Lower lobe of right lung (tissue), 2 donors: ENCODE measurements around the gene YIPF1. TPM values are rescaled to one million over a fixed set of nuclear protein-coding genes. Genes with fewer than 3 reads are reported as not detected.
A peak's percentile ranks its signal among the peaks of the same experiment; 100 is the strongest.

Experiments used
- ATAC-seq, 2 donors: fragments of 200-7000 bp; cut with Tn5 transposase; one replicate each; pipeline ENCODE4 v1.9.1; 2020 to 2022; ENCODE audit warnings: mild to moderate bottlenecking in 2 of 2, moderate library complexity in 2 of 2
- DNase-seq: peaks from one replicate; pipeline ENCODE4 v3.0.0-alpha.2; 2020
- H3K27ac ChIP-seq: fragments of 200-600 bp; one replicate; pipeline ENCODE4 v1.8.0; 2022
- H3K27me3 ChIP-seq: fragments of 200-600 bp; one replicate; pipeline ENCODE4 v1.8.0; 2022; ENCODE audit warnings: low read depth
- H3K36me3 ChIP-seq: fragments of 200-600 bp; one replicate; pipeline ENCODE4 v1.8.0; 2022; ENCODE audit warnings: mild to moderate bottlenecking
- H3K4me1 ChIP-seq: fragments of 200-600 bp; one replicate; pipeline ENCODE4 v1.8.0; 2022
- H3K4me3 ChIP-seq: fragments of 200-600 bp; one replicate; pipeline ENCODE4 v1.8.0; 2022; ENCODE audit warnings: mild to moderate bottlenecking
- H3K9me3 ChIP-seq: fragments of 200-600 bp; one replicate; pipeline ENCODE4 v1.8.0; 2022
- intact Hi-C: fragments of 100-400 bp; cut with DNase I; formaldehyde crosslinking; loops from one replicate; pipeline ENCODE4 v1.11.0; 2022
- long read RNA-seq: library from polyadenylated mRNA; unstranded; transcript quantifications from one replicate; pipeline ENCODE4 v2.0.0, GENCODE V29; 2021
- total RNA-seq: library from RNA; stranded (reverse); fragmentation: NEBNext Ultra II Directional; extraction: Animal tissue kit (Norgen Biotek cat#: 25700); gene quantifications from one replicate; pipeline ENCODE4 v1.2.1, GENCODE V29; 2021
- TF ChIP-seq, protein P1 (sequence below): fragments of 200-600 bp; IDR thresholded peaks from one replicate; pipeline ENCODE4 v1.8.0; 2022; ENCODE audit warnings: antibody characterized with exemption, mild to moderate bottlenecking
- donor health status: DM: no; HTN: yes; CAD: no; lungs with severe emphysema.

Gene YIPF1
- total RNA-seq = 24.5 TPM
- long read RNA-seq, transcript YIPF1-203 (11 exons, 1,602 nt) = major isoform, 17 of 68 reads
- long read RNA-seq, partial matches to known transcripts = 7 of 68 reads
- long read RNA-seq, other reads (novel, unspliced or antisense) = 41 of 68 reads

DNA sequence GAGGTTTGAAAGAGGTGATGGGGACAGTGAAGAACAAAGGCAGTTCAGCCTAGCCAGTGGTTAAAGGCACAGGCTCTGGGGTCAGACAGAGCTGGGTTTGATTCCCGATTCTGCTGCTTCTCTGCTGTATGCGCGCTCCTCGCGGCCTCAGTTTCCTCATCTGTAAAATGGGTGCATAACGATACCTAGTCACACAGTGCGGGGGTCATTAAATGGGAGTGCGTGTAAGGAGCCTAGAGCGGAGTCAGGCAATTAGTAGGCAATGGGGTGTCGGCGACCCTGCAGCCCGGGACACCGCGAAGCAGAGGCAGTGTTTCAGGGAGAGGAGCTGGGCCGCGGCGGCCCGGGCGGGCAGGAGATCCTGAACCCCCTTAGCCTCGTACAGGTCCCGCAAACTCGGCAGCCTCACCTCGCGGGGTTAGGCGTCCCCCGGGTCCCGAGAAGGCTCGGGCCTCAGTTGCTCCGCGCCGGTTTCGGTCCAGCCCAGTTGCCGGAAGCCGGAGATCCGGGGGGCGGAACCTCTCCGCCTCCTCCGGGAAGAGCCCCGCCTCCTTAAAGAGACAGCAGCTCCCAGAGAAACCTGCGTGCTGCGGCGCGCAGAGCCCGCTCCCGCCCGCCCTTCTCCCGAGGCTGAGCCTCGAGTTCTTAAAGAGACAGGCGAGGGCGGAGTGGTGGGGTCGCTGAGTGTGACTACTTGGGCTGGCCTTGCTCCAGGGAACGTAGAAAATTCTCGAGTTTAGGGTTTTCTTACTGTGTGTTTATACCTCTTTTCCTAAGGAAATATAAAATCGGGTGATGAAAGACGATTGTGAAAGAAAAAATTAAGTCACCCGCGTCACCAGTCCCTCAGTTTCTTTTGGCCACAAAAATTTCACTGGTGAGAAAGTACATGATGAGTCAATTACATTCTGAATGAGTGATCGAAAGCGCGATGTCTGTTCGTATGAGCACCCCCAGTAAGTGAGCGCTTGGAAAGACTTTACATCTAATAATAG, at the start of gene YIPF1:
Gene YIPF1 (minus strand): TSS at position 494 of the 995 bp plus-strand sequence. CDS start 860 bp downstream, outside the sequence.
- Histone ChIP-seq H3K36me3 (peaks cover 27% of the 10 kb centered on the region), H3K9me3 (no peaks in the 10 kb centered on the region), H3K27ac (peak within 1 kb of the TSS; percentile 82), H3K27me3 (no peaks in the 10 kb centered on the region), H3K4me1 (peaks cover 26% of the 10 kb centered on the region), H3K4me3 (peak within 1 kb of the TSS; percentile 97)
- peak; percentile 95 for DNase-seq
- intact Hi-C loops = no loop called here
- TF ChIP-seq, protein P1, sequence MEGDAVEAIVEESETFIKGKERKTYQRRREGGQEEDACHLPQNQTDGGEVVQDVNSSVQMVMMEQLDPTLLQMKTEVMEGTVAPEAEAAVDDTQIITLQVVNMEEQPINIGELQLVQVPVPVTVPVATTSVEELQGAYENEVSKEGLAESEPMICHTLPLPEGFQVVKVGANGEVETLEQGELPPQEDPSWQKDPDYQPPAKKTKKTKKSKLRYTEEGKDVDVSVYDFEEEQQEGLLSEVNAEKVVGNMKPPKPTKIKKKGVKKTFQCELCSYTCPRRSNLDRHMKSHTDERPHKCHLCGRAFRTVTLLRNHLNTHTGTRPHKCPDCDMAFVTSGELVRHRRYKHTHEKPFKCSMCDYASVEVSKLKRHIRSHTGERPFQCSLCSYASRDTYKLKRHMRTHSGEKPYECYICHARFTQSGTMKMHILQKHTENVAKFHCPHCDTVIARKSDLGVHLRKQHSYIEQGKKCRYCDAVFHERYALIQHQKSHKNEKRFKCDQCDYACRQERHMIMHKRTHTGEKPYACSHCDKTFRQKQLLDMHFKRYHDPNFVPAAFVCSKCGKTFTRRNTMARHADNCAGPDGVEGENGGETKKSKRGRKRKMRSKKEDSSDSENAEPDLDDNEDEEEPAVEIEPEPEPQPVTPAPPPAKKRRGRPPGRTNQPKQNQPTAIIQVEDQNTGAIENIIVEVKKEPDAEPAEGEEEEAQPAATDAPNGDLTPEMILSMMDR = no peak
- ATAC-seq = peak; percentile 98 to 100

DNA sequence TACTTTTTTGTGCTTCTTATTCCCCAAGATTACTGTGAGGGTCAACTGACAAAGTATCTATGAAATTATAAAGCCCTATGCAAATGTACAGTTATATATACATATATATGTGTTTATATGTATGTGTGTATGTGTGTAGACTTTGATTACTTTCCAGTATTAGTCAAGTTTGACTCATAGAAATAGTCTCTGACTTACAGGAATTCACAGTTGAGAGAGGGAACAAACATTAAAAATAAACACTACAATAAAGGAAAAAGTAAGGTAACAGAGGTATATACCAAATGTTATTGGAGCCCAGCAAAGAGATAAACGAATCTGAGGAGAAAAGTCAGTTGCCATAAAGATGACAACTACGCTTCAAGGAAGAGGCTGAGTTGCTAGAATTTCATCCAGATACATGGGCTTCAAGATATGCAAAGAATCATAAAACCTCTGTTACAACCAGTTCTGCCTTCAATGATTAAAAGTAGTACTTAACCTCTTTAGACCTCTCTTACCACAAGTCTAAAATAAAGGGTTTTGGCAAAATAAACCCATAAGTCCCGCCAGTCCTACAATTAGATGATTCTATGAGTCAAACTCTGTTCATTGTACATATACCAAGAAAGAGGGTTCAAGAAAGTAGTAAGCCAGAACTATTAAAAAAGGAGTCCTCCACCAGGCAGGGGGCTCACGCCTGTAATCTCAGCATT, 48.7 kb upstream of the YIPF1 start:
- H3K27ac ChIP-seq = no peak overlapping the region
- no peak overlapping the region for H3K4me3 ChIP-seq
- peaks cover 8% of the 10 kb centered on the region for H3K36me3 ChIP-seq
- no peaks in the 10 kb centered on the region for H3K4me1 ChIP-seq
- no peaks in the 10 kb centered on the region for H3K27me3 ChIP-seq
- ATAC-seq = no peak
- no peaks in the 10 kb centered on the region for H3K9me3 ChIP-seq
- intact Hi-C loops = no loop called here
- DNase-seq = no peak
- TF ChIP-seq, protein P1 = no peak

DNA sequence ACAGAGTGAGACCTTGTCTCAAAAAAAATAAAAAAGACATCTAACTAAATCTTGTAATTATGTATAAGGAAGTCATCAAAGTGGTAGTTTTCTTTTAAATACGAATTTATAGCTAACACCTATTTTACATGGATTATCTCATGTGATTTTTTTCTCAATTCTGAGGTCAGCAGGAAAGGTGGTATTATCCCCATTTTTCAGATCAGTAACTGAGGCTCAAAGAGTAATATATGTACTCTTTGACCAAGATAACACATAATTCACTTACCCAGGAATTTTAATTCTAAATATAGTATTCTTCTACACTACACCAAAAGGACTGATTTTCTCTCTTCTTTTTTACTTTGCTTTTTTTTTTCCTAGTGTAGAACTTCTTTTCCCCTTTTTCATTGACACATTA, 46.8 kb upstream of the YIPF1 start:
- no peaks in the 10 kb centered on the region for H3K9me3 ChIP-seq
- ATAC-seq = no peak
- no peaks in the 10 kb centered on the region for H3K4me1 ChIP-seq
- H3K4me3 ChIP-seq = no peak overlapping the region
- H3K36me3 ChIP-seq = peaks cover 8% of the 10 kb centered on the region
- TF ChIP-seq, protein P1 = no peak
- H3K27ac ChIP-seq = no peak overlapping the region
- no peaks in the 10 kb centered on the region for H3K27me3 ChIP-seq
- intact Hi-C loops = no loop called here
- DNase-seq = no peak

DNA sequence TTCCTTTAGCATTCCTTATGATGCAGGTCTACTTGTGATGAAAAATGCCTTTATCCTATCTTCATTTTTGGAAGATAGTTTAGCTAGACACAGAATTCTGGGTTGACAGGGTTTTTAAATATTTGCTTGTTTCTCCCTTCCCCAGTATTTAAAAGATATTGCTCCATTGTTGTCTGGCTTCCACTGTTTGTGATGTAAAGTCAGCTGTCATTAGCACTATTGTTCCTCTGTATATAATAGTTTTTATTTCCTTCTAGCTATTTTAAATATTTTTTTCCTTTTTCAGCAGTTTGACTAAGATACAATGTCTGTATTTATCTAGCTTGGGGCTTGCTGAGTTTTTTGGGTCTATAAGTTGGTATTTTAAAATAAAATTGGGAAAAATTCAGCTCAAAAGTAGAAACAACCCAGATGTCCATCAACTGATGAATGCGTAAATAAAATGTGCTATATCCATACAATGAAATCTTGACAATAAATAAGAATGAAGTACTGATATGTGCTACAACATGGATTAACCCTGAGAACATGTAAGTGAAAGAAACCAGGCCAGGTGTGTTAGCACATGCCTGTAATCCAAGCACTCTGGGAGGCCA, 44.7 kb upstream of the YIPF1 start:
- intact Hi-C loops = no loop called here
- TF ChIP-seq, protein P1 = no peak
- Histone ChIP-seq H3K36me3 (peaks cover 12% of the 10 kb centered on the region), H3K4me3 (no peak overlapping the region), H3K27ac (no peak overlapping the region), H3K4me1 (no peaks in the 10 kb centered on the region), H3K27me3 (no peaks in the 10 kb centered on the region), H3K9me3 (no peaks in the 10 kb centered on the region)
- DNase-seq = no peak
- no peak for ATAC-seq

DNA sequence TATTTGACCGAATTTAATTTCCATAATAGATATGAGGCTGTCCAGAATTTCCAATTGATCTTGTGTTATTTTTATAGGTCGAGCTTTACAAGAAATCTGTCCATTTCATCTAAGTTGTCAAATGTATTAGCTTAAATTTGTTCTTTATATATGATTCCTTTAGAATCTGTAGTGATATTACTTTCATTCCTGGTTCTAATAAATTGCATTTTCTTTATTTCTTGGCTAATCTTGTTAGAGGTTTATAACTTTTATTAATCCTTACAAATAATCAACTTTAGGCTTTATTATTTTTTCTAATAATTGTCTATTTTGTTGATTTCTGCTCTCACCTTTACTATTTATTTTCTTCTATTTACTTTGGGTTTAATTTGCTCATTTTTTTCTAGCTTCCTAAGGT, 41.9 kb upstream of the YIPF1 start:
- H3K9me3 ChIP-seq = no peaks in the 10 kb centered on the region
- intact Hi-C loops = no loop called here
- no peak overlapping the region for H3K27ac ChIP-seq
- TF ChIP-seq, protein P1 = no peak
- H3K36me3 ChIP-seq = peaks cover 34% of the 10 kb centered on the region
- no peaks in the 10 kb centered on the region for H3K4me1 ChIP-seq
- no peaks in the 10 kb centered on the region for H3K27me3 ChIP-seq
- ATAC-seq (no peak), DNase-seq (no peak)
- H3K4me3 ChIP-seq = no peak overlapping the region
